Measurements from ENCODE around the gene IL18BP. TPM values are rescaled to one million over a fixed set of nuclear protein-coding genes. Genes with fewer than 3 reads are reported as not detected.

IL18BP gene
- total and polyA plus RNA-seq, 9 of the 15 experiments (the other 6 are each of a cell fraction or from before 2014, with no cell fraction given): 0.34 to 9.4 (median 3.2) TPM

GRCh38 chr11:71995726-71996291, 2.9 kb upstream of the IL18BP start (continued):
- TF ChIP-seq STAT6 (CRISPR knock-in tag; IDR thresholded peaks at IDR 0.05) (no peak), MAFK (IDR thresholded peaks at IDR 0.05; ENCODE audit: low read length) (no peak), FOXA1 (IDR thresholded peaks at IDR 0.05; ENCODE audit: borderline replicate concordance) (no peak), ZNF511 (CRISPR knock-in tag; IDR thresholded peaks at IDR 0.05) (no peak; the same call in 1 of the 2 replicates), FOXP1 (CRISPR knock-in tag; IDR thresholded peaks at IDR 0.05) (no peak), SETDB1 (IDR thresholded peaks at IDR 0.05; ENCODE audit: low read length) (no peak), SMC3 (conservative IDR thresholded peaks at IDR 0.05; ENCODE audit: insufficient read depth, low read depth, low read length) (no peak), UBTF (IDR thresholded peaks at IDR 0.05; ENCODE audit: borderline replicate concordance in 1 of 2, low read depth in 2 of 2, low read length in 2 of 2) (0 out of 4 replicates have a peak, but pooled peaks of 1 of the 2 experiments have one; percentile 64), FOXO4 (CRISPR knock-in tag; IDR thresholded peaks at IDR 0.05) (peak; percentile 70; the same call in 1 of the 2 replicates), CREB1 (IDR thresholded peaks at IDR 0.05) (peak; percentile 68), CREB1 (CRISPR knock-in tag; IDR thresholded peaks at IDR 0.05) (no peak), MEF2D (tag; conservative IDR thresholded peaks at IDR 0.05; ENCODE audit: low read depth) (no peak), FUS (optimal IDR thresholded peaks at IDR 0.05; ENCODE audit: low read depth, low read length) (no peak), TARDBP (IDR thresholded peaks at IDR 0.05) (no peak; the same call in 1 of the 2 replicates), SP2 (IDR thresholded peaks at IDR 0.05; ENCODE audit: extremely low read depth, low read depth, low read length, poor library complexity, severe bottlenecking) (no peak), CUX1 (CRISPR knock-in tag; IDR thresholded peaks at IDR 0.05) (no peak)
